ENCODE measurements around the gene ALDH6A1. TPM values are rescaled to one million over a fixed set of nuclear protein-coding genes. Genes with fewer than 3 reads are reported as not detected.

Gene ALDH6A1
- total and polyA plus RNA-seq, 4 donors: 8.7 to 43.3 (median 21.1) TPM

GRCh38 chr14:74048281-74048680, 36.0 kb downstream of the ALDH6A1 start:
- Histone ChIP-seq H3K9ac (ENCODE audit: insufficient read depth in 1 of 2, low read length in 2 of 2) (no peak overlapping the region), H3K27ac (ENCODE audit: low read depth in 1 of 2, low read length in 1 of 2) (no peak overlapping the region), H3K27me3 (ENCODE audit: control insufficient read depth in 3 of 3, insufficient read depth in 3 of 3, low read length in 2 of 3) (no peaks in the 10 kb centered on the region), H3K36me3 (ENCODE audit: control insufficient read depth in 4 of 4, insufficient read depth in 4 of 4, low read length in 4 of 4) (peaks cover 0 to 7% (median under 1%) of the 10 kb centered on the region in 4 donors), H3K4me3 (no peak overlapping the region), H3K9me3 (ENCODE audit: control insufficient read depth in 4 of 4, insufficient read depth in 3 of 4, low read length in 3 of 4) (no peaks in the 10 kb centered on the region), H3K4me1 (ENCODE audit: control insufficient read depth in 5 of 5, insufficient read depth in 5 of 5, low read length in 5 of 5) (no peaks in the 10 kb centered on the region)
- no peak for TF ChIP-seq CTCF (IDR thresholded peaks at IDR 0.05; ENCODE audit: control extremely low read depth, extremely low read depth)
- DNase-seq: peak in 1 of 3 donors; percentile 14
- ATAC-seq (ENCODE audit: insufficient read depth, low FRiP score): no peak
- WGBS, 2 donors: 43 to 57% methylated on average over 3 of the region's 3 CpGs

- Histone ChIP-seq H3K36me3 (ENCODE audit: control insufficient read depth in 4 of 4, insufficient read depth in 4 of 4, low read length in 4 of 4) (peaks cover 0 to 7% (median 2%) of the 10 kb centered on the region in 4 donors), H3K27me3 (ENCODE audit: control insufficient read depth in 3 of 3, insufficient read depth in 3 of 3, low read length in 2 of 3) (no peaks in the 10 kb centered on the region), H3K4me1 (ENCODE audit: control insufficient read depth in 5 of 5, insufficient read depth in 5 of 5, low read length in 5 of 5) (no peaks in the 10 kb centered on the region), H3K9me3 (ENCODE audit: control insufficient read depth in 4 of 4, insufficient read depth in 3 of 4, low read length in 3 of 4) (no peaks in the 10 kb centered on the region), H3K4me3 (no peak overlapping the region), H3K27ac (ENCODE audit: low read depth in 1 of 2, low read length in 1 of 2) (no peak overlapping the region), H3K9ac (ENCODE audit: insufficient read depth in 1 of 2, low read length in 2 of 2) (no peak overlapping the region)
- no peak for TF ChIP-seq CTCF (IDR thresholded peaks at IDR 0.05; ENCODE audit: control extremely low read depth, extremely low read depth)
- no peak for DNase-seq
- ATAC-seq (ENCODE audit: insufficient read depth, low FRiP score): no peak
- 98 to 99% methylated on average over 4 of the region's 4 CpGs for WGBS, 2 donors
Measured at GRCh38 chr14:74045522-74045921, 38.7 kb downstream of the ALDH6A1 start.

GRCh38 chr14:74042296-74042695, 42.0 kb downstream of the ALDH6A1 start:
- ATAC-seq (ENCODE audit: insufficient read depth, low FRiP score) (no peak), DNase-seq (no peak)
- no peak overlapping the region for H3K9ac ChIP-seq (ENCODE audit: insufficient read depth in 1 of 2, low read length in 2 of 2)
- no peak for TF ChIP-seq CTCF (IDR thresholded peaks at IDR 0.05; ENCODE audit: control extremely low read depth, extremely low read depth)
- H3K9me3 ChIP-seq (ENCODE audit: control insufficient read depth in 4 of 4, insufficient read depth in 3 of 4, low read length in 3 of 4): no peaks in the 10 kb centered on the region
- 77 to 86% methylated on average over 2 of the region's 2 CpGs for WGBS, 2 donors
- peaks cover 0 to 4% (median 0%) of the 10 kb centered on the region in 4 donors for H3K36me3 ChIP-seq (ENCODE audit: control insufficient read depth in 4 of 4, insufficient read depth in 4 of 4, low read length in 4 of 4)
- no peaks in the 10 kb centered on the region for H3K27me3 ChIP-seq (ENCODE audit: control insufficient read depth in 3 of 3, insufficient read depth in 3 of 3, low read length in 2 of 3)
- no peak overlapping the region for H3K27ac ChIP-seq (ENCODE audit: low read depth in 1 of 2, low read length in 1 of 2)
- no peaks in the 10 kb centered on the region for H3K4me1 ChIP-seq (ENCODE audit: control insufficient read depth in 5 of 5, insufficient read depth in 5 of 5, low read length in 5 of 5)
- no peak overlapping the region for H3K4me3 ChIP-seq

Data from lung (tissue), 12 donors.